GM12878 (cell line): ENCODE measurements around the gene AMH.

ENCODE experiments used
- CBX3 ChIP-seq: fragments of 200-600 bp; sonication (generic); IDR thresholded peaks from 2 replicates; pipeline ENCODE4 v1.6.1; 2016; ENCODE audit warnings: low read depth, borderline replicate concordance
- SMC3 ChIP-seq: IDR thresholded peaks from 2 replicates; pipeline ENCODE4 v1.6.1; 2011; ENCODE audit warnings: low read length, improper control_type of control experiment, borderline replicate concordance
- SRF ChIP-seq, 2 experiments: IDR thresholded peaks; 2 replicates each; pipeline ENCODE4 v1.6.1; 2011; ENCODE audit warnings: low read depth in 2 of 2, low read length in 2 of 2, mild to moderate bottlenecking in 1 of 2, moderate library complexity in 1 of 2
- USF2 ChIP-seq: IDR thresholded peaks from 2 replicates; pipeline ENCODE4 v1.6.1; 2011; ENCODE audit warnings: low read depth, low read length, improper control_type of control experiment, borderline replicate concordance
- TF ChIP-seq, protein P1 (sequence below), 3 experiments: IDR thresholded peaks in 2 of 3; conservative IDR thresholded peaks in 1 of 3; 2 replicates each; pipeline ENCODE4 v1.5.1; 2011; ENCODE audit warnings: low read depth in 3 of 3, low read length in 3 of 3, mild to moderate bottlenecking in 3 of 3, control low read depth in 2 of 3, moderate library complexity in 2 of 3, inconsistent platforms in 1 of 3, mixed read lengths in 1 of 3; ENCODE audit not compliant: control insufficient read depth in 2 of 3, insufficient read depth in 1 of 3; ENCODE audit errors: extremely low read depth in 1 of 3

DNA sequence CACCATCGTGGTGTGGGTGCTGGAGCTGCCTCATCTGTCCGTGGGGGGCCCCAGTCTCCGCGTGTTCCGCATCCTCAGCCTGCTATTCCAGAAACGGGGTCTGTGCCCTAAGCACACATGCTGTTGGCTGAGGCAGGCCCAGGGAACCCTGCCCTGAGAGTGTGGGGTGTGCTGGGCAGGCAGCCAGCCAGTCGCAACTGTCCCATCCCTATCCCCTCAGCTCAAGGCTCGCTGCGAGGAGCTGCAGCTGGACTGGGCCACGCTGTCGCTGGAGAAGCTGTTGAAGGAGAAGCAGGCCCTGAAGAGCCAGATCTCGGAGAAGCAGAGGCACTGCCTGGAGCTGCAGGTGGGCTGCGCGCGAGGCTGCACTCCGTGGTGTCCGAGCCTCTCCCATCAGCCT, 34.9 kb upstream of the AMH start:
- TF ChIP-seq CBX3 (no peak), SRF (IDR thresholded peaks at IDR 0.05; ENCODE audit: low read depth in 2 of 2, low read length in 2 of 2) (no peak), SMC3 (no peak), USF2 (no peak)
- TF ChIP-seq, protein P1, sequence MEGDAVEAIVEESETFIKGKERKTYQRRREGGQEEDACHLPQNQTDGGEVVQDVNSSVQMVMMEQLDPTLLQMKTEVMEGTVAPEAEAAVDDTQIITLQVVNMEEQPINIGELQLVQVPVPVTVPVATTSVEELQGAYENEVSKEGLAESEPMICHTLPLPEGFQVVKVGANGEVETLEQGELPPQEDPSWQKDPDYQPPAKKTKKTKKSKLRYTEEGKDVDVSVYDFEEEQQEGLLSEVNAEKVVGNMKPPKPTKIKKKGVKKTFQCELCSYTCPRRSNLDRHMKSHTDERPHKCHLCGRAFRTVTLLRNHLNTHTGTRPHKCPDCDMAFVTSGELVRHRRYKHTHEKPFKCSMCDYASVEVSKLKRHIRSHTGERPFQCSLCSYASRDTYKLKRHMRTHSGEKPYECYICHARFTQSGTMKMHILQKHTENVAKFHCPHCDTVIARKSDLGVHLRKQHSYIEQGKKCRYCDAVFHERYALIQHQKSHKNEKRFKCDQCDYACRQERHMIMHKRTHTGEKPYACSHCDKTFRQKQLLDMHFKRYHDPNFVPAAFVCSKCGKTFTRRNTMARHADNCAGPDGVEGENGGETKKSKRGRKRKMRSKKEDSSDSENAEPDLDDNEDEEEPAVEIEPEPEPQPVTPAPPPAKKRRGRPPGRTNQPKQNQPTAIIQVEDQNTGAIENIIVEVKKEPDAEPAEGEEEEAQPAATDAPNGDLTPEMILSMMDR (IDR thresholded peaks at IDR 0.05 in 2 of 3, conservative IDR thresholded peaks at IDR 0.05 in 1 of 3; ENCODE audit: control insufficient read depth in 2 of 3, extremely low read depth in 1 of 3, insufficient read depth in 1 of 3, low read depth in 3 of 3, low read length in 3 of 3), result no peak
